Measurements from ENCODE around the gene SPTLC1.
A peak's percentile ranks its signal among the peaks of the same experiment; 100 is the strongest.
"Not testable (repeated sequence)": the region's sequence is repeated elsewhere in the genome, so short reads cannot be mapped to it uniquely, and the experiment has no call there.

The SPTLC1 gene

GRCh38 chr9:92140074-92140753 is 25.0 kb upstream of the SPTLC1 start:
- peak; percentile 19 for DNase-seq

- DNase-seq, result not testable (repeated sequence)
Observed at GRCh38 chr9:92138960-92139540, 23.8 kb upstream of the SPTLC1 start.

DNA sequence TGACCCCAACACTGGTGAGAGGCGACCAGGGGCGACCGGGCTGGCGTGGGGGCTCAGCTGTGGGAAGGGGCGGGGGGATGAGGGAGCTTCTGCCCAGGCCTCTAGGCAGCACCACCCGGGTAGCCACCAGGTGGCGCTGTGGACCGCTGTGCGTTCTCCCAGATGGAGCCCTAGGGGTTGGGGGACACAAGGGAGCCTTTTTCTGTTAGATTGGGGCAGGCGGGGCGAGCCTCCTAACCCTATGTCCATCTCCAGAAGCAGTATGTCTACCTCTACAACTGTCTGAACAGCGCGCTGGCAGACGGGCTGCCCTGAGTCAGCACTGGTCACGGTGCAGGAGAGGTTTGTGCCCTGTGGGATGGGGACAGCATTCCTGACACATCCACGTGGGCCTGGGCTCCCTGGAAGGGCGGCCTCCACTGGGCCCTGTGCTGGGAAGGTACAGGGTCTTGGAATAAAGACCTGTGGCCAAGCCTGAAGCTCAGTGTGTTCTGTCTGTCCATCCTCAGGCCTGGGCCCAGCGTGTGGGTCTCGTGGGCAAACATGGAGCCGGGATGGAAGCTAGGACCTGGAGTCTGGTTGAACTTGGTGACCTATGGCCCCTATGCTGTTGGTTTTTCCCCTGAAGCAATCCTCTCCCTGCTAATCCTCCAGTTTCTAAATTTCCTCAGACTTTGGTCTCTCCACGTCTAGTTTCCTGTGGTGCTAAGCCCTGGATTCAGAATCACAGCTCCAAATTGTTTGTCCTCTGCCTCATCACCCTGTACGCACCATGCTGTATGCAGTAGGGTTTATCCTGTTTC is 23.1 kb upstream of the SPTLC1 start:
- DNase-seq, result peak; percentile 29

GRCh38 chr9:92136184-92136858 is 21.1 kb upstream of the SPTLC1 start:
- no peak for DNase-seq

- no peak for DNase-seq
Observed at GRCh38 chr9:92135576-92135975, 20.4 kb upstream of the SPTLC1 start.

DNA sequence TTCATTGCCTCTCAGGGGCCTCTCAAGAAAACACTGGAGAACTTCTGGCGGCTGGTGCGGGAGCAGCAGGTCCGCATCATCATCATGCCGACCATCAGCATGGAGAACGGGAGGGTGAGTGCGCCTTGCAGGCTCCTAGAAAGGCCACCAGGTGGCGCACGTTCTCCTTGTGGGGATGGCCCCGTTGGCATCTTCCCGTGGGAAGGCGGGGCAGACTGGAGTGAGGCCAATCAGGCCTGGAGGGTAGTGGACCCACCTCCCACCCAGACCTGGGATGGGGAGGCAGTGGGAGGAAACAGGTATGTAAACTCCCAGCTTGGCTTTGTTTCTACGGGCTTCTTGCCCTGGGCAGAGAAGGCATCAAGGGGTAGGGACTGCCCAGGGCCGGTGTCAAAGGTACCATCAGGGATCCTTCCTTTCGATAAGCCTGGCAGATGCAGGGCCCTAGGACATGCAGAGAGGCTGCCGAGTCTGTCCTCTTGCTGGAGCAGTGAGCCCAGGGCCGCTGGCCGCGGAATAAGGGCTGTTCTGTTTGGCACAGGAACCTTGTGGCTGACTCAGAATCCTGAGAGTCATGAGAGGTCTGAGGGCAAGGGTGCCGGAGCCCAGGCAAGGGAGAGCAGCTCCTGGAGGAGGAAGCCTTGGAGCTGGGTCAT is 18.9 kb upstream of the SPTLC1 start:
- DNase-seq, result peak; percentile 27

GRCh38 chr9:92132913-92133312 is 17.7 kb upstream of the SPTLC1 start:
- not testable (repeated sequence) for DNase-seq

DNA sequence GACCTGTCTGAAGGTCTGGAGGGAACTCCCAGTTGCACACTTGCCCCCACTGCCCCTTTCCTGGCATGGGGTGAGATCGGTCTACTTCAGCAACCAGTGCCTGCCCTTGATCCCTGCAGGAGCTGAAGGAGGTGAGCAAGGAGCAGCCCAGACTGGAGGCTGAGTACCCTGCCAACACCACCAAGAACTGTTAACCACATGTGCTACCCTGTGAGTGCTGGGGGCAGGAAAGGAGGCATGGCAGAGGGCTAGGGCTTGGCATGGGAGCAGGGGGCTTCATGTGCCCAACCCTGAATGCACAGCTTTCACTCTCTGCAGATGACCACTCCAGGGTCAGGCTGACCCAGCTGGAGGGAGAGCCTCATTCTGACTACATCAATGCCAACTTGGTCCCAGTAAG is 17.3 kb upstream of the SPTLC1 start:
- DNase-seq, result no peak

DNA sequence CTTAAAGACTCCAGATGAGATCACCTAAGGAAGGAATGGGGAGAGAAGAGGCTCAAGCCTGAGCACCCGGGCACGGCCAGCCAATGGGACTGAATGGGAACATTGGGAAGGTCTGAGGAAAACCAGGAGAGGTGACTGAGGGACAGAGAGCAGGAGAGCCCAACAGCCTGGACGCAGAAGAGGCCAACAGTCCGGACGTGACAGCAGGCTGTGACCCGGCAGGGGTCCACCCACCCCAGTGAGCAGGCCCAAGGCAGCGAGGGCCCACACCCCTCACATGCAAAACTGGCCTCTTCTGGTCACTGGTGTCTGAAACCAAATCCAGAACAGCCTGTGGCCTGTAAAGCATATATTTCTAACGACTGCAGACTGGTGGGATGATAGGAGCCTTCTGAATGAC is 7.6 kb upstream of the SPTLC1 start:
- no peak for DNase-seq

DNA sequence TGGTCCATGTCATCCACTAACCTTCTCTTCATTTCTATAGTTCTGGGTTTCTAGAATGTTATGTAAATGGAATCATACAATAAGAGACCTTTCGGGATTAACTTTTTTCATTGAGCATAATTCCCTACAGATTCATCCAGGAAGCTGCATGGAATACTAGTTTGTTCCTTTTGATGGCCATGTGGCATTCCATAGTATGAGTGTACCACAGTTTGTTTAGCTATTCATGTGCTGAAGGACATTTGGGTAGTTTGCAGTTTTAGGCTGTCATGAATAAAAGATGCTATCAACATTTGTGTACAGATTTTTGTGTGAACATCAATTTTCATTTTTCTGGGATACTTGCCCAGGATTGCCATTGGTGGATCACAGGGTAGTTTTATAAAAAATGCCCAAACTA is 6.8 kb upstream of the SPTLC1 start:
- no peak for DNase-seq

DNA sequence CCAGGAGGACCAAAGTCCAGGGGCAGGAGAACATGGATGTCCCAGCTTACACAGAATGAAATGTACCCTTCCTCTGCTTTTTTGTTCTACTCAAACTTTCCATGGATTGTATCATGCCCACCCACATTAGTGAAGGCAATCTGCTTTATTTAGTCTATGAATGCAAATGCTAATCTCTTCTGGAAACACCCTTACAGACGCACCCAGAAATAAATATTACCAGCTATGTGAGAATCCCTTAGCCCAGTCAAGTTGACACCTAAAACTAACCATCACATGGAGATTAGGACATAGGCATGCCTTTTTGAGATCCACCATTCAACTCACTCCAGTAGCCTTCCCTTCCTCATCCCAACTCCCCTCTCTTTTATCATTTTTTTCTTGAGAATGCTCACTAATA is 6.1 kb upstream of the SPTLC1 start:
- no peak for DNase-seq

- DNase-seq, result no peak
Observed at GRCh38 chr9:92120138-92120537, 4.9 kb upstream of the SPTLC1 start.

DNA sequence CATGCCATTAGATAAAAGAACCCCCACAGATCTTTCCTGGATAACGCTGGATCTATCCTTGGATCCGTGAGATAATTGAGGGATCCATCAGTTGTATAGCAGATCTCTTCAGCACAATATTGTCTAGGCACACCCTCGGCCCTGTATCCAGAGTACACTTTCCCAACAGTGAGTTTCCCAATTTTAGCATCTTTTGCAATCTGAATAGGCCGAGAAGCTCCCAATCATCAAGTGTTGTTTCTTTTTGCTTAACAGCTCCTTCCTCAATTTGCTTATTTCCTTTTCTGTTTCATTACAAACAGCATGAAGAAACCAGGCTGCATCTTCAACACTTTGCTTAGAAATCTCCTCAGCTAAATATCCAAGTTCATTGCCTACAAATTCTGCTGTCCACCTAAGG is 4.4 kb upstream of the SPTLC1 start:
- no peak for DNase-seq

- DNase-seq, result no peak
Observed at GRCh38 chr9:92108122-92108521, 7.1 kb downstream of the SPTLC1 start.

GRCh38 chr9:92105446-92106225 is 9.6 kb downstream of the SPTLC1 start:
- not testable (repeated sequence) for DNase-seq

GRCh38 chr9:92103601-92104000 is 11.6 kb downstream of the SPTLC1 start:
- DNase-seq, result not testable (repeated sequence)

GRCh38 chr9:92100237-92100911 is 14.8 kb downstream of the SPTLC1 start:
- peak; percentile 66 for DNase-seq

GRCh38 chr9:92098638-92099037 is 16.6 kb downstream of the SPTLC1 start:
- DNase-seq, result no peak

DNA sequence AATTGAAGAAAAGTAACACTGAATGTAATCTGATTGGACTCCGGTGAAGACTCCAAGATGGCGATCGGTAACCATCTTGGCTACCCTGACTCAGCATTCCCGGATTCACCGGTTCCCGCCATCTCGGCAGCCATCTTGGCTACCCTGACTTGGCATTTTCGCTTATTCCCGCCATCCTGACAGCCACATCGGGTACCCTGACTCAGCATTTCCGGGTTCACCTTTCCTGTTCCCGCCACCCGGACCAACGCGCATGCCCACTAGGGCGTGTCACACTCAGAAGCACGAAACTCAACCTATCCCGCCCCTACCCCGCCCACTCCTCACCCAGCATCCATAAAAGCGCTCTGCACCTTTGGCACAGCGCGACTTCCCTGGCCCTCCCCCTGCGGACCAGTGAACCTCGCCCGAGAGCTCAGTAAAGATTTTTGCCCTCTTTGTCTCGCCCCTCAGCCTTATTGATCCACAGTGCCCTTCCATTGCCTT is 17.2 kb downstream of the SPTLC1 start:
- no peak for DNase-seq

- DNase-seq, result no peak
Observed at GRCh38 chr9:92095236-92095635, 20.0 kb downstream of the SPTLC1 start.

DNA sequence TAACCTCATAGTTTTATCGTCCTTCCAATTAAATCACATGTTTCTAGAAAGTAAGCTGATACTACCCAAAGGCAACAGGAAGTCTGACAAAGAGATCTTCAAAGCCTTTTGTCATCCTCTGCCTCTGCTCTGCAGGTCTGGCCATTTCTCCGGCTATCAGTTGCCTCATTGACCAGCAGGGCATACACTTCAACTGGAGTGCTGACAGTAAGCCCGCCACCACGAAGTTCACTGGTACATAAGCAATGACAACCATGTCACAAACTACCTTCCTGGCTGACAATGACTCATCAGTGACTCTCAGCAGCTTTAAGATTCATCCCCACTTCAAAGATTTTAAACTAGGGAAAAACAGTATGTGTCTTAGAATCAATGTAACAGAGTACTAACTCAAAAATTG is 20.6 kb downstream of the SPTLC1 start:
- no peak for DNase-seq
